Stimulated activated CD8-positive, alpha-beta memory T cell treated with anti-CD3 and anti-CD28 coated beads, Interleukin-4, amount 100 ng/mL, for 1 hour (primary cell): ENCODE data around the gene STARD3.
A peak's percentile ranks its signal among the peaks of the same experiment; 100 is the strongest.

Experiments
- DNase-seq, 2 donors: peaks; one replicate each; pipeline ENCODE4 v3.0.0-alpha.2; 2020; ENCODE audit warnings: low read depth in 2 of 2, low spot score in 1 of 2

The STARD3 gene

GRCh38 chr17:39658760-39659159 lies 21.8 kb downstream of the STARD3 start:
- no peak for DNase-seq

GRCh38 chr17:39659279-39660010 lies 22.5 kb downstream of the STARD3 start:
- no peak for DNase-seq

- no peak for DNase-seq
These were observed 23.0 kb downstream of the STARD3 start for GRCh38 chr17:39660011-39660360.

GRCh38 chr17:39660397-39661385 lies 23.7 kb downstream of the STARD3 start:
- DNase-seq: no peak

- no peak for DNase-seq
These were observed 25.0 kb downstream of the STARD3 start for GRCh38 chr17:39661744-39662541.

- no peak for DNase-seq
These were observed 25.8 kb downstream of the STARD3 start for GRCh38 chr17:39662551-39663339.

- no peak for DNase-seq
These were observed 26.4 kb downstream of the STARD3 start for GRCh38 chr17:39663340-39663687.

- no peak for DNase-seq
These were observed 27.0 kb downstream of the STARD3 start for GRCh38 chr17:39663688-39664580.

GRCh38 chr17:39664581-39665561 lies 27.9 kb downstream of the STARD3 start, which contains the start of gene TCAP:
TCAP (plus strand) TSS chr17:39665349; CDS start chr17:39665360, 11 bp downstream.
- DNase-seq: no peak

- no peak for DNase-seq
These were observed 28.8 kb downstream of the STARD3 start for GRCh38 chr17:39665642-39666224.

- no peak for DNase-seq
These were observed 29.3 kb downstream of the STARD3 start for GRCh38 chr17:39666231-39666600.

GRCh38 chr17:39666601-39667261 lies 29.8 kb downstream of the STARD3 start:
- no peak for DNase-seq

GRCh38 chr17:39667262-39667944 lies 30.5 kb downstream of the STARD3 start:
- DNase-seq: no peak

GRCh38 chr17:39667945-39668924 lies 31.3 kb downstream of the STARD3 start, which contains the start of gene PNMT:
PNMT (plus strand) TSS chr17:39668453; CDS start chr17:39668476, 23 bp downstream.
- peak in 1 of 2 donors; percentile 48 for DNase-seq

GRCh38 chr17:39669897-39670735 lies 33.2 kb downstream of the STARD3 start:
- DNase-seq: no peak
